HG03045 (cell line): ENCODE measurements around the gene MGST2.

Experiments
- ATAC-seq: cut with Tn5 transposase; IDR thresholded peaks from one replicate; pipeline ENCODE4 v1.9.1; 2021; ENCODE audit warnings: mild to moderate bottlenecking, moderate library complexity; ENCODE audit not compliant: unreplicated experiment

The MGST2 gene

DNA sequence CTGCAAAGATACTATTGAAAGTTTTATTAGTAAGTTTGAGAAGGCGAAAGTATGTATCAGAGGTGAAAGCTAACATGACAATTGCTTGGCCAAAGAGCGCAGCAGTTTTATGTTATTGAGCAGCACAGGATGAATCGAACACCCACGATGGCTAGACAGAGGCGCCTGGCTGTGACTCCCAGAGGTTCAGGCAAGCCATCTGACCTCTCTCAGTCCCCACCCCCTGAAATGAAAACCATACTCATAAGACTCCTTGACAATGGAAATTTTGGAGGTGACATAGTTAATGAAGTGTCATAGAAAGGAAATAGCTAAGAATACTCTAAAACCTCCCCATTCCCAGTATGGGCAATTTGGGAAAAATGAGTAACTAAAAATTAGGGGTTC, 70.6 kb downstream of the MGST2 start:
- ATAC-seq = no peak

DNA sequence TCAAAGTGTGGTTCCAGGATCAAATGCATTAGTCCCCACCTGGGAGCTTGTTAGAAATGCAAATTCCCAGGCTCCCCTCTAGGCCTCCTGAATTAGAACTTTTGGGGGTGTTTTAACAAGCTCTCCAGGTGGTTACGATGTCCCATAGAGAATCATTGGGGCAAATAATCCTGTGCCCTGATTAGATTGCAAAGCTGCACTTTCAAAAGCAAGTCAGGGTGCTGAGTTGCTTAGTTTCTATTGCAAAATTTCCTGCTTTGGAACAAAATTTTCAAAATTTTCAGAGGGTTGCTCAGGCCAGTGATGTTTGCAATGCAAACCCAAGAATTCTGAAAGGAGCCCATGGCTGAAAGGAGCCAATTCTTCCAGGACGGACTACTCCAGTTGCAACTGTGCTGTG, 71.0 kb downstream of the MGST2 start:
- no peak for ATAC-seq

DNA sequence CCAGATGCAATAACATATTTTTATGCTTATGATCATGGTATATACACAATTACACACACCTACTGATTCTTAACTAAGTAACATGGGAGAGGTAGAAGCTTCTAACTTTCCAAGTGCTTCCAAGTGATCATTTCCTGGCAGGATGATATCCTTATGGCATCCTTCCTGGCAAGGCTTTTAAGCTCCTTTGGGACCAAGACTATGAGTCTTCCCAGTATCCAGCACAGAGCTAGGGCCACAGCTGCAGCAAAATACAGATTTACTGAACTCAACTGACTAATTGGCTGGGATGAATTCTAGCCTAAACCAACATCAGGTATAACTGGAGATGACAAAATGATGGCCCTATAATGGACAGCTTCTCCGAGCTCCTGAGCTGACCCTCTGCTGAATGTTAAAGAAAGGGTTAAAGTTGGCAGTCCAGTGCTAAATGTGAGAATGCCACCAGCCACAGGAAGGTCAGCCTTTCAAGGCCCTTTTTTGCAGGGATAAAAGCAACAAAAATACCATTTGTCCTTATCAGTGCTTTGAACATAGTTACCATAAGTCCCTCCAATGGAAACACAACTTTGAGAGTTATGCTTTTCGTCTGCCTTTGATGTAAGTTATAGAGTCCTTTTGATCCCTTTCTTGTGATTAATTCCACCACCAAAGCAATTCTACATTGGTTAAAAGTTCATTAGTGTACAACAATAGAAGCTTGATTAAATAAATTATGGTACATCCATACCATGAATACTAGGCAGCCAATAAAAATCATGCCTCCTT, 73.4 kb downstream of the MGST2 start:
- ATAC-seq = no peak

DNA sequence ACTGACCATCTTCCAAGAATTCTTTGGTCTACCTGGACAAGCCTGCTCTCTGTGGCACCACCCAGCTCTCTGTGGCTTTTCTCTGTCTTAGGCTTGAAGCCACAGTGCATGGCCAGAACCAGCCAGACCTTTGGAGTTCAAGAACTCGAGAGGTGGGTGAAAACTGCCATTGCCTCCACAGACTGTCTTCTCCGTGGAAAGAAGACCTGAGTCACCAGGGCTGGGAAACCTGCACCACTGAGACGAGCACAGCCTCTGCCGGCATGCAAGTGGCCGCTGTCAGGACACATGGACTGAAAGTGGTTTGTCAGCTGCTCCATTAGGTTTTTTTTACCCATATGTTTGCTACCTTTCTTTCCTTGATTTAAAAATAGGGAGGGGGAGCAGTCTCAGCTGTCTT, 74.5 kb downstream of the MGST2 start:
- ATAC-seq = no peak

DNA sequence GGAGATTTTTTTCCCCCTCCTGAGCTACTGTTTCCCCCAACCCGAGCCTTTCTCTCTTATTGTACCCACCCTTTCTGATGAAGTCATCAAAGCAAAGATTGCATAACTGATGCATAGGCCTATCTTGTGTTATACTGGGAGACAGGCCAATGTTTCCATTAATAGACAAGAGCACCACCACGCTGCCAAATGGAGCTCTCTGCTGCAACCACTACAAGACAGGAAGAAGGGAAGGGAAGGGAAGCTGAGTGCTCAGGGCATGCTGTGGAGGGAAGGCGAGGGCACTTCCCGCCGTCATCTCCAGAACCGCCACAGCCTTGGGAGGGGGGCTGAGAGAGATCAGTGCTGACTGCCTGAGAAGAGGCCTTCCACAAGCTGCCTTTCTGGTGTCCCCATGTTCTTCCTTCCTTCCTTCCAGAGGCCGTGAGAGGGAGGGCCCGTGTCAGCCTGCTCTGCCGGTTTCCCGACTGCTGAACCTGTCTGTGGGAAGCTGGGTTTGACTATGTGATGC, 75.0 kb downstream of the MGST2 start:
- no peak for ATAC-seq

DNA sequence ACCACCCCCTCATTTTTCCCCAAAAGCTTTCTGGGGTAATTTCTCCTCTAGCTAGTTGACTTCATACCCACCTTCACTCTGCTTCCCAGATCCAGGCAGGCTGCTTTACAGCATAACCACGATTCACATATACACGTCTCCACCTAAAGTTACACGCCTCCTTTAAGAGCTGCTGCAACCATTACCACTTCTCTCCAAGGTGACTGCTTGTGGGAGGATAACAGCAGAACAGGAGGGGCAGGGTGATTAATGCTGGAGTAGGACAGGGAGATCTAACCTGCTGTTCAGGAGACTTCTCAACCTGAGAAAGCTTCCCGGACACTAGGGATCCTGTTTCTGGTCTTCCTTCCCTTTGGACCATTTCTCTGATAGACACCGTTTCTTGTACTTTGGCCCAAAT, 77.4 kb downstream of the MGST2 start:
- ATAC-seq = no peak

DNA sequence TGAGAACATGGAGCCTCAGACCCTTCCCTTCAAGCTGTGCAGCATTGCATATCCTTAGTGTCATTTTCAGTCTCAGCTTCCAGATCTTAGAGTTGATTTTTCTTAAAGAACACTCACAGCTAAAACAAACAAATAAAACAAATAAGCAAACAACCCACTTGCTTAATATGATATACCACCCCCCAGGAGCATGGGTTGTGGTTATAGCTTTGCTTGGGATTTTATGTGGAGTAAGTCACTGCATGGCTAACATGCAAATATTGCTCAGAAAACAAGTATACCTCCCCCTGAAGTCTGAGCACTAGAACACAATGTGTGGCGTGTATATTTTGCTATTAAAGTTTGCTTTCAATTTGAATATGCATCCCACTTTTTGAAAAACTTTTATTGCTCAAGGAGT, 78.6 kb downstream of the MGST2 start:
- ATAC-seq = no peak

DNA sequence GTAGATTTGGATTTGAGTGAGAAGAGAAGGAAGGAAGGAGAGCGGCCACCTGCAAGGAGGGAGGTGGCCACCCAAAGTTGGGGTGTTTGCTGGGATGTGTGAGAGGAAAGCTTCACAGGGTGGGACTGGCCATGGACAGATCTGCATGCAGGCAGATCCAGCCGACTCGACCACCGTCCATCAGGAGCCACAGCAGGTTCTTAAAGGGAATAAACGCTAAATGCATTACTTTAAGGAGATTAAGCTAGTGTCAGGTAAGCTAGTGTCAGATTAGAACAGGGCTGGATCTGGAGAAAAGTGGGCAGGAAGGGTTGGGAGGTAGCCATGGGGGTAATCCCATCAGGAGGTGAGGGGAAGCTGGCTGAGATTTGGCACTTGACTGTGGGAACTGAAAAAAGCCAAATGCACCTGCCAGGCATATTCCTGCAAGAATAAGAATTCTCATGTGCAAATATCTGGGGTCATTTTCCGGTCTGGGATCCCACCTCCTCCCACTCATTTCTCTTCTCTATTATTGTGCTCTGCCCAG, 79.6 kb downstream of the MGST2 start:
- ATAC-seq = no peak

DNA sequence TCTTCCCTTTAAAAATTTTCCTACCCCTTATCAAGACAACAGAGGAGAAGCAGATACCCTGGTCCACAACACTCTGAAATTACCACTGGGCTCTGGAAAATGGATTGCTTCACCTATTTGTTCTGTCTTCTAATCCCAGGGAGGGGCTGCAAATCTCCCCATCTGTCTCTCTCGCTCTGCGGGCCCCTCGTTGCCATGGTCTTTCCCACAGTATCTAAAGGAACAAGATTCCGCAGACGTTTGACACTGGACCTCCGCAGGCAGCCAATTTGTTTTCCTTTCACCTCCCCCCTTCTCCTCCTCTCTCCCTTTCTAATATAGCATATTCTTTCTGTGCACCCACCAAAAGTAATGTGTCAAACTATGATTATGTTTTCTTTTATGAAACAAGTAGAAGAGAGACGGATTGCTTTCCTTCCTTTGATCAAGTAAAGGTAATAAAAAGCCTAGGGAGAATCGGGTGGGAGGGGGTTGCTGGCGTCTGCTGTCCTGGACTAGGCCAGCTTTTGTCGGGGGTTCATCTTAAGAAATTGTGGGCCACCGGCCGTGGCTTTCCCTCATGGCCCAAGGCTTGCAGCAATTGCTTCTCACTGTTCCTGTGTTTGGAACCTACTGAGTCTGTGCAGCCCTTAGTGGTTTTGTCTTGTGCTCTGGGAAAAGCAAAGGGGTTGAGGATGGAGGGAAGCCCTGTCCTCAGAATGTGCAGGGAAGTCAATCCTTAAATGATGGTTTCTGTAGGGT, 81.0 kb downstream of the MGST2 start:
- ATAC-seq = no peak

DNA sequence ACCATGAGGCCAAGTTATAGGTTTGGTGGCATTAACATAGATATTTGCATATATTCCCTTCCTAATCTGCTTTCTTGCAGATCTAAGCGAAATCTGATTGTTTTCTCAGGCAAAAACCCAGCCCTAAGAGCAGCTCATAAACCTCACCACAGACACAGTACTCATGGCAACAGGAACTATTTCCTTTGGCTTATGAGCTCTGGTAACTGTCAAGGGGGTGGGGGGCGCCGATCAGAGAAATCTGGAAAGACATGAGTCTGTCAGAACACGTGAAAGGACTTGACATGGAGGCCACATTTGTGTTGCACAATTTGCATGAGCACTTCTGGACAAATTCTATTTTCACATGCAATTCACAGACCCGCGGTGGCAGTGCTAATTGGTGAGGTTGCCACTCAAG, 83.7 kb downstream of the MGST2 start:
- no peak for ATAC-seq

DNA sequence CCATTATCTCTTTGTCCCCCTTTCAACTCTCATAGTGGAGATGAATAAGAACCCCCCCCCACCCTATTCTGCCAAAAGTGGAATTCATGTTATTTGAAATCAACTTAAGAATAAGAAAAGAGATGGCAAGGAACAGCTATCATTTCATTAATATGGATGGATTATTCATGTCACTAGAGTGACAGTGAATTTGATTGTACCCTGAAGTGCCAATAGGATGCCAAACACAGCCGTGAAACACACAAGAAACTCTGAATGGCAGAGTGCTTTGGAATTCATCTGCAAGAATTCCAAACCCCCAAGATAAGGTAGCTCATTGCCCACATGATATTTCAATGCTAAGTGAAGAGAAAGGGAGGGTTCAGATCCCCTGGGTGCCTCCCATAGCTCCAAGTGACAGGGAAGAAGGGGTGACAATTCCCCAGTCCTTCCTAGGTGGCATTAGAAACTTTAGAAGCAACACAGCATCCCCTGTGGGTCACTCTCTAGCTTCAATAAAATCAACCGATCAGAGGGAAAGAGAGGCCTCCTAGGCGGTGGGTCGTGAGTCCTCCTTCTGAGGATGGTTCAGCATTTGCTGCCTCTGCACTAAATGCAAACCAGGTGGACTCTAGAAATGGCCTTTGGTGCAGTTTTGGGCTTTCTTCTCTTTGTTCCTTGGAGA, 84.3 kb downstream of the MGST2 start:
- ATAC-seq = no peak

DNA sequence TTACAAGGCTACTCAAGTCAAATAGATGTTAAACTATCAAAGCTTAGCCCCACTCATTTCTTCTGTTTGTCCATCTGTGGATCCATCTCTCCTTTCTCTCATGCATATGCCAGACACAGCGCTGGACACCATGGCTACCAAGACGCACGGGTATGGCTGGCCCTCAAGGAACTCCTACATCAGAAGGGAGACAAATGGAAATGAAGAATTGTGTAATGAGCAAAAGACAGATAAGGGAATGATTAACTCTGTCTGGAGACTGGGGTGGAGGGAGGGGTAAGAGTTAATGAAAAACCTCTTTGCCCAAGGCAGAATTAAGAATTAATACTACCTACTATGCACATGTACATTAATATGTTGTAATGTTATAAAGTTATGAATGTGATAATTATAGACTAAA, 88.1 kb downstream of the MGST2 start:
- no peak for ATAC-seq
